OCI-LY7 (cell line): ENCODE data around the gene NOS3.

ENCODE experiments used
- EZH2phosphoT487 ChIP-seq: fragments of 200-600 bp; sonication (generic); IDR thresholded peaks from 2 replicates; pipeline ENCODE4 v1.6.1; 2018; ENCODE audit warnings: low read depth, borderline replicate concordance, mild to moderate bottlenecking, mixed run types, antibody characterized with exemption, low read length, moderate library complexity, mixed read lengths
- TF ChIP-seq, protein P1 (sequence below): fragments of 200-600 bp; sonication (generic); conservative IDR thresholded peaks from 2 replicates; pipeline ENCODE4 v1.5.1; 2014; ENCODE audit warnings: mild to moderate bottlenecking, antibody characterized with exemption, low read length, moderate library complexity, mixed read lengths

DNA sequence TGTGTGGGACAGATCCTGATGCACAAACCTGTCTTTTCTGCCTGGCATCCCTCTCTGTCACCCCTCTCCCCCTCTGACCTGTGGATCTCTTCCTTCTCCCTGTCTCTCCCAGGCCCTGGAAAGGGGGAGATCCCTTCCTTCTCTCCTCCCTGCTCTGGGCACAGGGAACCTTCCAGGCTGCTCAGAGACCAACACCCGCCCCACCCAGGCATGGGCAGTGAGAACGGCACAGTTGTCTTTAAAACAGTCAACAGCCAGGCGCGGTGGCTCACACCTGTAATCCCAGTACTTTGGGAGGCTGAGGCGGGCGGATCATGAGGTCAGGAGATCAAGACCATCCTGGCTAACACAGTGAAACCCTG lies 47.4 kb upstream of the NOS3 start:
- TF ChIP-seq, protein P1, sequence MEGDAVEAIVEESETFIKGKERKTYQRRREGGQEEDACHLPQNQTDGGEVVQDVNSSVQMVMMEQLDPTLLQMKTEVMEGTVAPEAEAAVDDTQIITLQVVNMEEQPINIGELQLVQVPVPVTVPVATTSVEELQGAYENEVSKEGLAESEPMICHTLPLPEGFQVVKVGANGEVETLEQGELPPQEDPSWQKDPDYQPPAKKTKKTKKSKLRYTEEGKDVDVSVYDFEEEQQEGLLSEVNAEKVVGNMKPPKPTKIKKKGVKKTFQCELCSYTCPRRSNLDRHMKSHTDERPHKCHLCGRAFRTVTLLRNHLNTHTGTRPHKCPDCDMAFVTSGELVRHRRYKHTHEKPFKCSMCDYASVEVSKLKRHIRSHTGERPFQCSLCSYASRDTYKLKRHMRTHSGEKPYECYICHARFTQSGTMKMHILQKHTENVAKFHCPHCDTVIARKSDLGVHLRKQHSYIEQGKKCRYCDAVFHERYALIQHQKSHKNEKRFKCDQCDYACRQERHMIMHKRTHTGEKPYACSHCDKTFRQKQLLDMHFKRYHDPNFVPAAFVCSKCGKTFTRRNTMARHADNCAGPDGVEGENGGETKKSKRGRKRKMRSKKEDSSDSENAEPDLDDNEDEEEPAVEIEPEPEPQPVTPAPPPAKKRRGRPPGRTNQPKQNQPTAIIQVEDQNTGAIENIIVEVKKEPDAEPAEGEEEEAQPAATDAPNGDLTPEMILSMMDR: no peak
- TF ChIP-seq EZH2phosphoT487: no peak
